Thyroid gland (tissue), 4 donors: ENCODE data around the gene CTBP1. TPM values are rescaled to one million over a fixed set of nuclear protein-coding genes. Genes with fewer than 3 reads are reported as not detected.

Experiments used
- DNase-seq, 2 donors: peaks; one replicate each; pipeline ENCODE4 v3.0.0-alpha.2; 2019
- H3K27ac ChIP-seq, 3 donors: fragments of 200-600 bp; sonication (generic); 1 replicate in 2 of 3; 2 replicates in 1 of 3; pipeline ENCODE4 v1.5.1; 2016 to 2019; ENCODE audit warnings: mild to moderate bottlenecking in 1 of 3, moderate library complexity in 1 of 3
- H3K27me3 ChIP-seq: fragments of 200-600 bp; sonication (generic); one replicate; pipeline ENCODE4 v1.5.1; 2019
- H3K36me3 ChIP-seq, 2 donors: fragments of 200-600 bp; sonication (generic); one replicate each; pipeline ENCODE4 v1.5.1; 2016 to 2019
- H3K4me1 ChIP-seq, 2 donors: fragments of 200-600 bp; sonication (generic); one replicate each; pipeline ENCODE4 v1.5.1; 2017 to 2019
- H3K4me3 ChIP-seq, 3 donors: fragments of 200-600 bp; sonication (generic); replicated peaks in 1 of 3; 1 replicate in 2 of 3; 2 replicates in 1 of 3; pipeline ENCODE4 v1.5.1; 2016; ENCODE audit warnings: mild to moderate bottlenecking in 1 of 3
- H3K9me3 ChIP-seq: fragments of 200-600 bp; sonication (generic); one replicate; pipeline ENCODE4 v1.5.1; 2017
- POLR2A ChIP-seq, 2 donors: fragments of 450-650 bp; IDR thresholded peaks; one replicate each; pipeline ENCODE4 v1.6.1; 2017; ENCODE audit warnings: antibody characterized with exemption in 2 of 2, mild to moderate bottlenecking in 2 of 2, moderate library complexity in 1 of 2
- WGBS, 2 donors: methylation state at CpG; one replicate each; pipeline ENCODE4 v1.1.5; 2017; 5-methylcytosine and 5-hydroxymethylcytosine counted together
- intact Hi-C: fragments of 100-400 bp; cut with DNase I; formaldehyde crosslinking; loops from one replicate; pipeline ENCODE4 v1.15.1; 2023
- total RNA-seq, 4 donors: library from RNA; depleted of rRNA; stranded (reverse); fragments of >200 nt; gene quantifications; one replicate each; pipeline ENCODE4 v1.2.3, GENCODE V29; 2016
- TF ChIP-seq, protein P1 (sequence below), 6 experiments: fragments of 200-600 bp in 3 of 6; fragments of 450-650 bp in 3 of 6; sonication (generic) in 3 of 6; IDR thresholded peaks; one replicate each; pipeline ENCODE4 v1.5.1; 2016 to 2019; ENCODE audit warnings: antibody characterized with exemption in 6 of 6, mild to moderate bottlenecking in 2 of 6, inconsistent platforms in 1 of 6, moderate library complexity in 1 of 6

The CTBP1 gene
- total RNA-seq, 4 donors from 2014 or later = 102 to 226 (median 177) TPM

DNA sequence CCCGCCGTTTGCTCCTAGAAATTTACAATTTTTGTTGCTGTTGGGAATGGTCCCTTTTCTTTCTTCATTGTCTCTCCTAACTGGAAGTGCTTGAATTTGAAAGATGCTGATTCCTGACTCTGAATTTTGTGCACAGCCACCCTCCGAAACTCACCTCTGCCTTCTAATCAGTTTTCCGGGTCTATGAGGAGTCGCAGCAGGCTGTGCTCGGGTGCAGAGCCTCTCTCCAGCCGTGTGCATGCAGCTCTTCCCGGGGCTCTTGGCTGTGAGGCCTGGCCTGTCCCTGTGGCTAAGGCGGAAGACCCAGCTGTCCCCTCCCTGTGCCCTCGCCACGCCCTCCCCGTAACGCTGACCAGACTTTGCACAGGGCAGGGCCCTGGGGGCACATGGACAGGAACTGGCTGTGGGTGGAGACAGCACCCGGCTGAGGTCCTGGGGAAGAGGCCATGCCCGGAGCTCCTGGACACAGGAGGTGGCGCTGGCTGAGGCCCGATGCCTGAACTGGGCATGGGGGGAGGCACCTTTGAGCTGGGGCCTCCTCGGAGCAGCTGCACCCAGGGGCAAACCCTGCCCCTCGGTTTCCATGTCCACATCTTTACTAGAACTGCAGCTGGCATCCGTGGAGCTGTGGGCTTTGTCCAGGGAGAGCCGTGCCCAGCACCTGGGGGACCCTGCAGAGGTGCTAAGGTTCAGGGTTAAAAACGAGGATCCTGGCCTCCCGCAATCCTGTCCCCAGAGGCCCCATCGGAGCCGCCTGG lies 43.9 kb downstream of the CTBP1 start:
- intact Hi-C loops = no loop called here
- H3K27me3 ChIP-seq = no peaks in the 10 kb centered on the region
- peaks cover 19 to 33% of the 10 kb centered on the region in 2 donors for H3K4me1 ChIP-seq
- no peak for TF ChIP-seq POLR2A (IDR thresholded peaks at IDR 0.05)
- TF ChIP-seq, protein P1, sequence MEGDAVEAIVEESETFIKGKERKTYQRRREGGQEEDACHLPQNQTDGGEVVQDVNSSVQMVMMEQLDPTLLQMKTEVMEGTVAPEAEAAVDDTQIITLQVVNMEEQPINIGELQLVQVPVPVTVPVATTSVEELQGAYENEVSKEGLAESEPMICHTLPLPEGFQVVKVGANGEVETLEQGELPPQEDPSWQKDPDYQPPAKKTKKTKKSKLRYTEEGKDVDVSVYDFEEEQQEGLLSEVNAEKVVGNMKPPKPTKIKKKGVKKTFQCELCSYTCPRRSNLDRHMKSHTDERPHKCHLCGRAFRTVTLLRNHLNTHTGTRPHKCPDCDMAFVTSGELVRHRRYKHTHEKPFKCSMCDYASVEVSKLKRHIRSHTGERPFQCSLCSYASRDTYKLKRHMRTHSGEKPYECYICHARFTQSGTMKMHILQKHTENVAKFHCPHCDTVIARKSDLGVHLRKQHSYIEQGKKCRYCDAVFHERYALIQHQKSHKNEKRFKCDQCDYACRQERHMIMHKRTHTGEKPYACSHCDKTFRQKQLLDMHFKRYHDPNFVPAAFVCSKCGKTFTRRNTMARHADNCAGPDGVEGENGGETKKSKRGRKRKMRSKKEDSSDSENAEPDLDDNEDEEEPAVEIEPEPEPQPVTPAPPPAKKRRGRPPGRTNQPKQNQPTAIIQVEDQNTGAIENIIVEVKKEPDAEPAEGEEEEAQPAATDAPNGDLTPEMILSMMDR (IDR thresholded peaks at IDR 0.05) = no peak
- DNase-seq = peak in 1 of 2 donors; percentile 0
- H3K9me3 ChIP-seq = no peaks in the 10 kb centered on the region
- H3K27ac ChIP-seq = no peak overlapping the region
- H3K4me3 ChIP-seq = no peak overlapping the region
- no peaks in the 10 kb centered on the region for H3K36me3 ChIP-seq
- WGBS, 2 donors = 75 to 88% methylated on average over 17 to 18 of the region's 25 CpGs

DNA sequence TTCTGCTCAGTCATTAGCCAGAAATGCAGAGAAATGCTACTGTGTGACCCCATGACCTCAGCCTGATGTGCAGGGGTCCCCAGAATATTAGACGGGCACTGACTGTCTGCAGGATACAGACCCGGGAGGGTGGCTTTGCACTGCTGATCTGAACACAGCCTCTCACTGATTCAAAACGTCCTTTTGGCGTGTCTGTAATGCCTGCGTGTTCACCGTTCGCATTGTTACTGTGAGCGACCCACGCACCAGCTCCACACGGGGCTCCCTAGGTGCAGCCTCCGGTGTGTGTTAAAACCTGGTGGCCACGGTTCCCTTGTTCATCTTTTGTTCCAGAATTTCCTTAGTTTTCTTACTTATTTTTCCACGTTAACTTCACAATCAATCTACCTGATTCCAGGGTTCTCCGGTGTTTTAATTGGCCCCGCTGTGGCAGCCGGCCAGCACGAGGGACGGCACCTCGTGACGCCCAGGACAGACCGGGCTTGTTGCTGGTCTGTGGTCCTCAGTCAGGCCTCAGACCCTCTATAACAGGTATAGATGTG lies 44.6 kb downstream of the CTBP1 start:
- H3K4me3 ChIP-seq = no peak overlapping the region
- H3K9me3 ChIP-seq = no peaks in the 10 kb centered on the region
- DNase-seq = peak in 1 of 2 donors; percentile 1
- WGBS, 2 donors = 97% methylated on average over 21 of the region's 21 CpGs
- no peak overlapping the region for H3K27ac ChIP-seq
- H3K36me3 ChIP-seq = no peaks in the 10 kb centered on the region
- H3K4me1 ChIP-seq = peaks cover 17 to 26% of the 10 kb centered on the region in 2 donors
- no peaks in the 10 kb centered on the region for H3K27me3 ChIP-seq
- TF ChIP-seq, protein P1 (IDR thresholded peaks at IDR 0.05) = no peak
- TF ChIP-seq POLR2A (IDR thresholded peaks at IDR 0.05) = no peak
- intact Hi-C loops = no loop called here

DNA sequence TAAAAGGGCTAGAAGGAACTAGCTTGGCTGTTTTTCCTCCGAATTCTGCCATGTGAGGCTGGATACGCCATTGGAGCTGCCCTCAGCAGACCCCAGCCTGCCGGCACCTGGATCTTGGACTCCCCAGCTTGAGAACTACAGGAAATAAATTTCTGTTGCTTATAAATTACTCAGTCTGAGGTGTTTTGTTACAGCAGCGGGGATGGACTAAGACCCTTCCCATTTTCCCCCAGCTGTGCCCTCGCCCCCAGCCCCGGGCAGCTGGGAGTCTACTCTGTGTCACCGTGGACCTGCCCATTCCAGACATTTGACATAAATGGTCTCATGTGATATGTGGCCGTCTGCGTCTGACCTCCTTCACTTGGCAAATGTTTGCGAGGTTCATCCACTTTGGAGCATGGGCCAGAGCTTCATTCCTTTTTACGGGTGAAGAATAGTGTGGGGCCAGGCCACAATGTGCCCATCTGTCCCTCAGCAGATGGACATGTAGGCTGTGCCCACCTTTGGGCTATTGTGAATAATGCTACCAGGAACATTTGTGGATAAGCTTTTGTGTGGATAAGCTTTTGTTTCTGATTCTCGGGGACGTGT lies 45.8 kb downstream of the CTBP1 start:
- intact Hi-C loops = no loop called here
- Histone ChIP-seq H3K4me1 (peaks cover 6 to 14% of the 10 kb centered on the region in 2 donors), H3K27ac (no peak overlapping the region), H3K4me3 (no peak overlapping the region), H3K9me3 (no peaks in the 10 kb centered on the region), H3K27me3 (no peaks in the 10 kb centered on the region), H3K36me3 (no peaks in the 10 kb centered on the region)
- 93% methylated on average over 13 of the region's 13 CpGs for WGBS, 2 donors
- TF ChIP-seq POLR2A (IDR thresholded peaks at IDR 0.05) = no peak
- TF ChIP-seq, protein P1 (IDR thresholded peaks at IDR 0.05) = no peak
- DNase-seq = no peak

DNA sequence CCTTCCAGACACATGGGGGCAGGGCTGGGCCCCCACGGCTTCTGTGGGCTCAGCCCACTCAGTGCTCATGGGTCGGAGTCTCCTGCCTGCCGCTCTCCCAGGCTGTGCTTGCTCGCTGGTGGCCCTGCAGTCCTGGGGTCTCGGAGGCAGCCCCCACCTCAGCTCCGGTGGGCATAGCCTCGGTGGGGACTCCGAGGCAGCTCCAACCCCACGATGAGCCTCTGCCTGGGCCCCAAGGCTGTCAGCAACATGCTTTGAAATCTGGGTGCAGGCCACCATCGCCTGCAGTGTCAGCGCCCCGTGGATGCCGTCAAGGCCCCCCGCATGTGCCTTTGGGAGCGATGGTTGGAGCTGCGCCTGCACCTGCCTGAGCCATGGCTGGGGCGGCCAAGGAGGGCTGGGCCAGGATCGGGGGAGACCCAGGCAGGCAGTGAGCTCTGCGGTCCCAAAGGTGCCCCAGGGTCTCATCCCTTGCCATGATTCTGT lies 46.4 kb downstream of the CTBP1 start:
- Histone ChIP-seq H3K4me1 (peaks cover under 1 to 8% of the 10 kb centered on the region in 2 donors), H3K27me3 (no peaks in the 10 kb centered on the region), H3K9me3 (no peaks in the 10 kb centered on the region), H3K36me3 (no peaks in the 10 kb centered on the region), H3K4me3 (no peak overlapping the region), H3K27ac (no peak overlapping the region)
- no peak for DNase-seq
- no peak for TF ChIP-seq POLR2A (IDR thresholded peaks at IDR 0.05)
- TF ChIP-seq, protein P1 (IDR thresholded peaks at IDR 0.05) = no peak
- WGBS, 2 donors = 83 to 85% methylated on average over 4 to 6 of the region's 19 CpGs
- intact Hi-C loops = no loop called here
